SK-N-SH treated with all-trans-retinoic acid at 6 μM for 48 hours (cell line): ENCODE data around the gene DENND6A.

ENCODE experiments used
- ATAC-seq: fragments of 200-7000 bp; cut with Tn5 transposase; 3 replicates; pipeline ENCODE4 v1.9.1; 2020; ENCODE audit warnings: mild to moderate bottlenecking, moderate library complexity
- ARNTL ChIP-seq: fragments of 450-650 bp; formaldehyde crosslinking; IDR thresholded peaks from 2 replicates; pipeline ENCODE4 v1.5.0; 2020; ENCODE audit warnings: low read depth, mild to moderate bottlenecking, moderate library complexity, borderline replicate concordance
- BACH2 ChIP-seq: fragments of 250-450 bp; sonication (Bioruptor Pico); IDR thresholded peaks from 2 replicates; pipeline ENCODE4 v1.9.0; 2021; ENCODE audit warnings: mild to moderate bottlenecking, borderline replicate concordance
- CSDC2 ChIP-seq: fragments of 250-450 bp; sonication (Bioruptor Pico); IDR thresholded peaks from 2 replicates; pipeline ENCODE4 v1.5.0; 2020; ENCODE audit warnings: mild to moderate bottlenecking, moderate library complexity
- ESRRG ChIP-seq: fragments of 250-450 bp; sonication (Bioruptor Pico); IDR thresholded peaks from 2 replicates; pipeline ENCODE4 v1.6.1; 2021; ENCODE audit warnings: mild to moderate bottlenecking
- GLIS3 ChIP-seq: fragments of 250-450 bp; sonication (Bioruptor Pico); IDR thresholded peaks from 2 replicates; pipeline ENCODE4 v1.5.0; 2020; ENCODE audit warnings: mild to moderate bottlenecking, moderate library complexity
- ISL1 ChIP-seq: fragments of 250-450 bp; sonication (Bioruptor Pico); IDR thresholded peaks from 2 replicates; pipeline ENCODE4 v2.1.2; 2022; ENCODE audit warnings: mild to moderate bottlenecking, moderate library complexity
- PATZ1 ChIP-seq: fragments of 250-450 bp; sonication (Bioruptor Pico); IDR thresholded peaks from 2 replicates; pipeline ENCODE4 v1.8.0; 2020; ENCODE audit warnings: mild to moderate bottlenecking, moderate library complexity, borderline replicate concordance
- PPARA ChIP-seq: fragments of 250-450 bp; sonication (Bioruptor Pico); IDR thresholded peaks from 2 replicates; pipeline ENCODE4 v1.5.0; 2020; ENCODE audit warnings: mild to moderate bottlenecking, borderline replicate concordance
- SNAI2 ChIP-seq: fragments of 250-450 bp; sonication (Bioruptor Pico); IDR thresholded peaks from 2 replicates; pipeline ENCODE4 v1.5.0; 2020; ENCODE audit warnings: mild to moderate bottlenecking, moderate library complexity
- TCF4 ChIP-seq: fragments of 250-450 bp; sonication (Bioruptor Pico); IDR thresholded peaks from 2 replicates; pipeline ENCODE4 v1.8.0; 2021; ENCODE audit warnings: mild to moderate bottlenecking, moderate library complexity, borderline replicate concordance
- TOX ChIP-seq: fragments of 250-450 bp; sonication (Bioruptor Pico); IDR thresholded peaks from 2 replicates; pipeline ENCODE4 v1.8.0; 2021; ENCODE audit warnings: mild to moderate bottlenecking, moderate library complexity, borderline replicate concordance
- TSHZ2 ChIP-seq: fragments of 250-450 bp; sonication (Bioruptor Pico); IDR thresholded peaks from 2 replicates; pipeline ENCODE4 v1.5.0; 2020; ENCODE audit warnings: mild to moderate bottlenecking, moderate library complexity
- ZC3H10 ChIP-seq: fragments of 250-450 bp; sonication (Bioruptor Pico); IDR thresholded peaks from 2 replicates; pipeline ENCODE4 v1.5.1; 2021; ENCODE audit warnings: mild to moderate bottlenecking, moderate library complexity
- ZFP3 ChIP-seq: fragments of 250-450 bp; sonication (Bioruptor Pico); IDR thresholded peaks from 2 replicates; pipeline ENCODE4 v1.5.0; 2020; ENCODE audit warnings: mild to moderate bottlenecking, moderate library complexity
- ZFP30 ChIP-seq: fragments of 450-650 bp; formaldehyde crosslinking; IDR thresholded peaks from 2 replicates; pipeline ENCODE4 v1.5.0; 2022; ENCODE audit warnings: mild to moderate bottlenecking, moderate library complexity
- ZNF565 ChIP-seq: fragments of 450-650 bp; formaldehyde crosslinking; conservative IDR thresholded peaks from 2 replicates; pipeline ENCODE4 v1.5.0; 2020; ENCODE audit warnings: low read depth, mild to moderate bottlenecking, moderate library complexity
- ZNF70 ChIP-seq: fragments of 450-650 bp; formaldehyde crosslinking; IDR thresholded peaks from 2 replicates; pipeline ENCODE4 v1.5.0; 2020; ENCODE audit warnings: mild to moderate bottlenecking, moderate library complexity
- ZNF8 ChIP-seq: fragments of 450-650 bp; formaldehyde crosslinking; IDR thresholded peaks from 2 replicates; pipeline ENCODE4 v1.5.0; 2020; ENCODE audit warnings: mild to moderate bottlenecking, moderate library complexity
- TF ChIP-seq, protein P1 (sequence below): fragments of 250-450 bp; sonication (Bioruptor Pico); IDR thresholded peaks from 2 replicates; pipeline ENCODE4 v1.5.1; 2021; ENCODE audit warnings: mild to moderate bottlenecking, moderate library complexity
- TF ChIP-seq, protein P2 (sequence below): fragments of 250-450 bp; sonication (Bioruptor Pico); IDR thresholded peaks from 2 replicates; pipeline ENCODE4 v1.5.1; 2020; ENCODE audit warnings: low read depth, mild to moderate bottlenecking, moderate library complexity
- TF ChIP-seq, protein P3 (sequence below): fragments of 250-450 bp; sonication (Bioruptor Pico); IDR thresholded peaks from 2 replicates; pipeline ENCODE4 v1.8.0; 2021; ENCODE audit warnings: low read depth, mild to moderate bottlenecking, moderate library complexity, borderline replicate concordance

The DENND6A gene

DNA sequence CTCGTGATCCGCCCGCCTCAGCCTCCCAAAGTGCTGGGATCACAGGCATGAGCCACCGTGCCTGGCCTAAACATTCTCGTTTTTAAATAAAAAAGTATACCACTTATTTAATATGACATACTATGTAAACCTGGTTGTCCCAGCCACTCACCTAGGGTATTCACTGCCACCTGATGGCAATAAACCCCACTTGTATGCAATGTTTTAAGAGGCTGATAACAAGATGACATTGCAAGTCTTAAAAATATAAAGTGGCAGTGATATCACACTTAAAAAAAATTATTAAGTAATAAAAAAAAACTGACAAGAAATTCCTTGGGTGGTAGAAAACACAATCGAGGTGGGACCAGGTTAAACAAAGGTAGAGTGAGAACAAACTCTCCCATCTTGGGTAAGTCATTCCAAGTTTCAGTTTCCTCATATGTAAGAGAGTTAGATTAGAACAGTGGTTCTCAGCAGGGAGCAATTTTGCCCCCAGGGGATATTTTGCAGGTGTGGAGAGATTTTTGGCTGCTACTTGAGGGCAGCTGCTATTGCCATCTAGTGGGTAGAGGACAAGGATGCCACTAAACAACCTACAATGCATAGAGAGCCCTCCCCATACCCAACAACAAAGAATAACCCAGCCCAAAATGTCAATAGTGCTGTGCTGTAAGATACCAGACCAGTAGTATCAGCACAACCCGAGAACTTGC, 110.3 kb downstream of the DENND6A start (continued):
- no peak for TF ChIP-seq ZNF565 (CRISPR knock-in tag)

GRCh38 chr3:57577801-57578200, 115.1 kb downstream of the DENND6A start:
- ATAC-seq = no peak
- no peak for TF ChIP-seq PATZ1
- TF ChIP-seq TCF4 (CRISPR knock-in tag) = no peak
- TF ChIP-seq TSHZ2 (CRISPR knock-in tag) = no peak
- no peak for TF ChIP-seq GLIS3 (CRISPR knock-in tag)
- no peak for TF ChIP-seq ZFP30 (CRISPR knock-in tag)
- no peak for TF ChIP-seq ZNF70 (CRISPR knock-in tag)
- TF ChIP-seq ZC3H10 (CRISPR knock-in tag) = no peak
- TF ChIP-seq TOX (CRISPR knock-in tag) = no peak
- TF ChIP-seq, protein P1, sequence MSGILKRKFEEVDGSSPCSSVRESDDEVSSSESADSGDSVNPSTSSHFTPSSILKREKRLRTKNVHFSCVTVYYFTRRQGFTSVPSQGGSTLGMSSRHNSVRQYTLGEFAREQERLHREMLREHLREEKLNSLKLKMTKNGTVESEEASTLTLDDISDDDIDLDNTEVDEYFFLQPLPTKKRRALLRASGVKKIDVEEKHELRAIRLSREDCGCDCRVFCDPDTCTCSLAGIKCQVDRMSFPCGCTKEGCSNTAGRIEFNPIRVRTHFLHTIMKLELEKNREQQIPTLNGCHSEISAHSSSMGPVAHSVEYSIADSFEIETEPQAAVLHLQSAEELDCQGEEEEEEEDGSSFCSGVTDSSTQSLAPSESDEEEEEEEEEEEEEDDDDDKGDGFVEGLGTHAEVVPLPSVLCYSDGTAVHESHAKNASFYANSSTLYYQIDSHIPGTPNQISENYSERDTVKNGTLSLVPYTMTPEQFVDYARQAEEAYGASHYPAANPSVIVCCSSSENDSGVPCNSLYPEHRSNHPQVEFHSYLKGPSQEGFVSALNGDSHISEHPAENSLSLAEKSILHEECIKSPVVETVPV (CRISPR knock-in tag) = no peak
- TF ChIP-seq ZFP3 (CRISPR knock-in tag) = no peak
- TF ChIP-seq ZNF8 (CRISPR knock-in tag) = no peak
- no peak for TF ChIP-seq ESRRG (CRISPR knock-in tag)
- TF ChIP-seq ARNTL = no peak
- no peak for TF ChIP-seq CSDC2
- TF ChIP-seq, protein P2, sequence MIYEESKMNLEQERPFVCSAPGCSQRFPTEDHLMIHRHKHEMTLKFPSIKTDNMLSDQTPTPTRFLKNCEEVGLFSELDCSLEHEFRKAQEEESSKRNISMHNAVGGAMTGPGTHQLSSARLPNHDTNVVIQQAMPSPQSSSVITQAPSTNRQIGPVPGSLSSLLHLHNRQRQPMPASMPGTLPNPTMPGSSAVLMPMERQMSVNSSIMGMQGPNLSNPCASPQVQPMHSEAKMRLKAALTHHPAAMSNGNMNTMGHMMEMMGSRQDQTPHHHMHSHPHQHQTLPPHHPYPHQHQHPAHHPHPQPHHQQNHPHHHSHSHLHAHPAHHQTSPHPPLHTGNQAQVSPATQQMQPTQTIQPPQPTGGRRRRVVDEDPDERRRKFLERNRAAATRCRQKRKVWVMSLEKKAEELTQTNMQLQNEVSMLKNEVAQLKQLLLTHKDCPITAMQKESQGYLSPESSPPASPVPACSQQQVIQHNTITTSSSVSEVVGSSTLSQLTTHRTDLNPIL = no peak
- no peak for TF ChIP-seq ZNF565 (CRISPR knock-in tag)
- TF ChIP-seq SNAI2 (CRISPR knock-in tag) = no peak

DNA sequence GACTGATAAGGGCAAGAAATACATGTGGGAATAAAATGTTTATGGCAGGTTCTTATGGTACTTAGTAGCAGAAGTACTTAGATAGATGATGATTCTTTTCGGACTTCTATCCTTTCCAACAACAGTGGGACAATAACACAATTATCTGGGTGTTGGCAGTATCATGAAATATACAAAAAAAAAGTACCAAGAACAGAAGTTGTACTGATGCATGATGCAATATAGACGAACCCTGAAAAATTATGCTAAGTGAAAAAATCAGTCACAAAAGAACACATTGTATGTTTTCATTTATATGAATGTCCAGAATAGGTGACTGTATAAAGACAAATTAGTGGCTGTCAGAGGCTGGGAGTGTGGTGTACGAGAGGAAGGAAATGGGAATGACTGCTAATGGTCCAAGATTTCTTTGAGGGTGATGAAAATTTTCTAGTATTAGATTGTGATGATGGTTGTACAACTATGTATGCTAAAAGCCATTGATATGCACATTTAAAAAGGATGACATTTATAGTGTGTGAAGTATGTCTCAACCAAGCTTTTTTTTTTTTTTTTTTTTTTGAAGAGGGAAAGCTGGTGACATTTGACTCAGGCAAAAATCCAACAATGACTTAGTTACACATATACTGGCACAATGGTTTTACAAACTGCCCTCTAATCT, 116.8 kb downstream of the DENND6A start:
- ATAC-seq = no peak
- TF ChIP-seq ZNF8 (CRISPR knock-in tag) (no peak), ZNF70 (CRISPR knock-in tag) (no peak), ZNF565 (CRISPR knock-in tag) (no peak), CSDC2 (no peak), TSHZ2 (CRISPR knock-in tag) (no peak), ZFP30 (CRISPR knock-in tag) (no peak), ISL1 (no peak), ZFP3 (CRISPR knock-in tag) (no peak), TCF4 (CRISPR knock-in tag) (no peak), ESRRG (CRISPR knock-in tag) (no peak), GLIS3 (CRISPR knock-in tag) (no peak), BACH2 (CRISPR knock-in tag) (no peak), ZC3H10 (CRISPR knock-in tag) (no peak), SNAI2 (CRISPR knock-in tag) (no peak), PPARA (CRISPR knock-in tag) (no peak)
- TF ChIP-seq, protein P1 (CRISPR knock-in tag) = no peak
- TF ChIP-seq, protein P3, sequence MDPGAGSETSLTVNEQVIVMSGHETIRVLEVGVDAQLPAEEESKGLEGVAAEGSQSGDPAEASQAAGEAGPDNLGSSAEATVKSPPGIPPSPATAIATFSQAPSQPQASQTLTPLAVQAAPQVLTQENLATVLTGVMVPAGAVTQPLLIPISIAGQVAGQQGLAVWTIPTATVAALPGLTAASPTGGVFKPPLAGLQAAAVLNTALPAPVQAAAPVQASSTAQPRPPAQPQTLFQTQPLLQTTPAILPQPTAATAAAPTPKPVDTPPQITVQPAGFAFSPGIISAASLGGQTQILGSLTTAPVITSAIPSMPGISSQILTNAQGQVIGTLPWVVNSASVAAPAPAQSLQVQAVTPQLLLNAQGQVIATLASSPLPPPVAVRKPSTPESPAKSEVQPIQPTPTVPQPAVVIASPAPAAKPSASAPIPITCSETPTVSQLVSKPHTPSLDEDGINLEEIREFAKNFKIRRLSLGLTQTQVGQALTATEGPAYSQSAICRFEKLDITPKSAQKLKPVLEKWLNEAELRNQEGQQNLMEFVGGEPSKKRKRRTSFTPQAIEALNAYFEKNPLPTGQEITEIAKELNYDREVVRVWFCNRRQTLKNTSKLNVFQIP (CRISPR knock-in tag) = no peak
